Pulmonary artery endothelial cell (primary cell): ENCODE data around the gene IPCEF1. TPM values are rescaled to one million over a fixed set of nuclear protein-coding genes. Genes with fewer than 3 reads are reported as not detected.
"Not testable (repeated sequence)": the region's sequence is repeated elsewhere in the genome, so short reads cannot be mapped to it uniquely, and the experiment has no call there.

Experiments used
- DNase-seq: peaks from one replicate; pipeline ENCODE4 v3.0.0-alpha.2; 2011; ENCODE audit warnings: low read depth, low spot score
- total RNA-seq: library from RNA; depleted of rRNA; stranded (reverse); fragments of >200 nt; gene quantifications from 2 replicates; pipeline ENCODE4 v1.2.3, GENCODE V29; 2014

The IPCEF1 gene
- total RNA-seq, 1 donor from 2014 or later = under 0.01 TPM

DNA sequence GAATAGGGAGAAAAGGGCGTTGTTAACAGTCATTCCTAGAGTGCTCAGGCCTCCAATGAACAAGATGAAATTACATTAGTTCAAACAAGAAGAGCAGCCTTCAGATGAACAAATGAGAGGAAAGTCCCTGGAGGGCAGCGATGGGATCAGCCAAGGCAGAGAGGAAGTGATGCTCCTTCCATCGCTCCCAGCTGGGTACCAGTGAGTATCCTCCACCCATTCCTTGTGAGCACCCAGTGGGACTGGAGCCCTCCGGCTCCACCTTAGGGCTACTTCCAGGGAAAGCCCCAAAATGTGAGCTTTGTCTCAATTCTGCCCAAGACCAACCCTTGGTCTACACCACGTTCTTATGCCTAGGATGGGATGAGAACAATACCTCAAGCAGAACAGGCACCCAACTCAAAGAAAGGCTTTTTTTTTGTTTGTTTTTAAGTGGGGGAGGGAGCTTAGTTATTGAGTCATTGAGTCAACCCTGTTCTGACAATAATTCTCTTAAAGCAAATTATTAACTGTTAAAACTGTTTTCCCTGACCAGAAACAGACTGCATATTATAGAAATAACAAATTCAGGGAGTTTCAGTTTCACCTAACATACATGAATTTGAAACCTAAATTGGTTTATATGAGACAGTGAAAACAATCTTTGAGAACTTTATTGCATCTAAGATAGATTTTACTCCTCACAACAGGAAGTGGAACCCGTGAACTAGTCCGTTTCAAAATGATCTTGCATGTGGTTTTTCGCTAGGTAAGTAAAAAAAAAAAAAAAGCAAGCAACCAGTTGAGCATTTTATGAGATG lies 106.9 kb downstream of the IPCEF1 start:
- no peak for DNase-seq

DNA sequence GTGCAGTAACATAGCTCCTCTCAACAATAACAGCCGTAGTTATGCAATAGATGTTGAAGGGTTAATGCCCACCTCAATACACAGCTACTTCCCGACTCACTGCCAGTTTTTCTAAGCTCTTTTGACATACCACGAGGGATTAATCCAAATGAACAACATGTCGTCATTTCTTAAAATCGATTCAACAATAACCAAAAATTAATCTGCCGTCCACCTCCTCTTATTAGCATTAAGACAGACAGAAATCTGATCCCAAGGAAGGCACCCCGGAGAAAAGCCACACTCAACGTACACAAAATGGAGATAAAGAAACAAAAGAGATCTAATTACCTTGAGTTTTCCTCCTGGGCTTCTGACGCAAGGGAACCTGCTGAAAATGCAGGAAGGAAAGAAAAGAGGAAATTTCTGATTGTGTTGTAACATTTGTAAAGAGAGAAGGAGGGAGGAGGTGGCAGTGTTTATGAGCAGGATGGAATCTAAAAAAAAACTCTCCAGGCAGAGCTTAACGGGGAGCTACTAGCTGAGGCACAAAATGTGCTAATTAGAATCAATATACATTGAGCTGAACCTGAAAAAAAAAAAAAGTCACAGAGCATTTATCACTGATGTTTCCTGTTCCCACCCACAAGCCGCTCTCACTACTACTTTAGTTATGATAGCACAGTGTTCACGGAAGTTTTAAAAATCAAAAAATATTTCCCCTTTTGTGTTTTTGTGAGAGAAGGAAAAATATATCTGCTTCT lies 109.3 kb downstream of the IPCEF1 start:
- DNase-seq = no peak

DNA sequence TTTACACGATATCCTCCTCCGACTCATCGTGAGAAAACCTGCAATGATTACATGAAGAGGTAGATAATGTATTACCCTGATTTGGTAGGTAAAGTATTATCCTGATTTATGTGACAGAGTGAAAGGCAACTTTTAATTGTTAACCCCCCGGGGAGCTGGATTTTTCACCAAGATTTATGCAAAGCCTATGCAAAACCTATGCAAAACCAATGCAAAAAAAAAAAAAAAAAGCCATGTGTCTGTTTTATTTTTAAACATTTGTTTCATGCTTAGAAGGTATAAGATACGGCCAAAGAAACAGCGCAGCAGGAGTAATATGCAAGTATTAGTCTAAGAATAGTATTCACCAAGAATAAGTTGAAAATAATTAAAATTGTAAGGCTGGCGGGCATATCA lies 109.9 kb downstream of the IPCEF1 start:
- no peak for DNase-seq

DNA sequence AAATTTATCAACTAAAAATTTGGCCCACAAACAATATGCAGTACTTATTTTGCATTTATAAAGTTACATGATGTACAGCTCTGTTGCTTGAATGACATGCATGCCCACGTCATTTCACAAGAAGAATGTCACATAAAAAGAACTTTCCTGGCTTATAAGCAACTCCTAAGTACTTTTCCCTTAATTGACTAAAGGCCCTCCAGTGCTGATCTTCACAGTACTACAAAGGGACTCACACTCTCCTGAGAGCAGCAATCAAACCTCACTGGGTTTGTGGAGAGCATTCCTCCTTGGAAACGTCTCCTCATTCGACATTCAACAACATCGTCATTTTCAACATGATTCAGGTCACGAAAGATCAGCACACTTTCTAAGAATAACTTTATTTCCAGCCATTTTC lies 111.1 kb downstream of the IPCEF1 start:
- no peak for DNase-seq

DNA sequence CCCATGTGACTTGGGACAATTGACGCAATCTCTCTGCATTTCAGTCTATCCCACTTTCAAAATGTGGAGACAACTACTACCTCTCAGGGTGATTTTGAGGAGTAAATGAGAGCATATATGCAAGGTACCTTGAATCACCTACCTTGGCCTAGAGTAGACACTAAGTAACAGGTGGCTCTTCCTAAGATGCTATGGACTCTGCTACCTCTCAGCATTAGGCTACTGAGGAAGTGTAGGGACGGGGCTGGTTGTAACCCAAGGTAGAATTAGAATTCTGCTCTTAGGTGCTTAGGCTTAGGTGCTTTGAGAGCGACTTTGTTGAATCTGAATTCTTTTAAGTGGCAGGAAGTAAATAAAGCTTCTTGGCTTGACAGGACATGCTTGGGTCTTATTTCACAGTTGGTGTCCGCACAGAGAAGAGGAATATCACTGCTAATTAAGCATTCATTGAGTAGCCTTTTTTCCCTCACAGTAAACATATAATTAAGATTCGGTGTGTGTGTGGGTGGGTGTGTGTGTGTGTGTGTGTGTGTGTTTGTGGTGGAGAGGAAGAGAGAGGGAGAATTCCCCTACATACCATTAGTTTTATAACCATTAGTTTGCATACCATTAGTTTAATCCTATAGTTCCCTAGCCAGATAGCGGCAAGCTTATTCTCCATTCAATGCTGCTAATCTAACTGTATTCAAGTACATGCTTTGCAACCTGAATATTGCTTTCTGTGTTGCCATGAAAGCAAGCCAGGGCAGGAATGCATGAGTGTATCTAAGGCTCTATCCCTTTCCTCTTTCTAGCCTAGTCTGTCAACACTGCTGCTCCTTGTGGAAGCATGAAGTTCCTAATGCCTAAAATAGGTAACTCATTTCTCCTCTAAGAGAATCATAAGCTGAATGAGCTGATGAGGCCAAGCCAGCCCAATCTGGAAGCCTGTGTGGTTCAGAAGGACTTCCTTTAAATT lies 112.5 kb downstream of the IPCEF1 start:
- no peak for DNase-seq

- DNase-seq = no peak
These were observed 113.8 kb downstream of the IPCEF1 start for GRCh38 chr6:154242617-154243357.

GRCh38 chr6:154241581-154241980 lies 115.0 kb downstream of the IPCEF1 start:
- DNase-seq = no peak

GRCh38 chr6:154241061-154241460 lies 115.5 kb downstream of the IPCEF1 start:
- not testable (repeated sequence) for DNase-seq

DNA sequence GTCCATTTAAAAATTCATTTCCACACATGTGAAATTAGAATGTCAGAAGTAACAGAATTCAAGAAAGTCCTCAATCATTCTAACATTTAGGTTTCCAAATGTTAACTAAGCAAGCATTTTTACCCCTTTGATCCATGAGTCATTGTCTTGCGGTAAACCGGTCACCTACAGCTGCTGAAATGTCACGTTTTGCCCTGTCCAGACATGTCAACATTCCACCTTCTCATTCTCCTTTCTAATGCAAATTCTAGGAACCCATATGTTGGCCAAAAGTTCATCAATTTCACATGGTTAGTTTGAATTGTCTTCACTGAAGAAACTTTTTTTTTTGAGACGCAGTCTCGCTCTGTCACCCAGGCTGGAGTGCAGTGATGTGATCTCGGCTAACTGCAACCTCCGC lies 117.2 kb downstream of the IPCEF1 start:
- no peak for DNase-seq

GRCh38 chr6:154238831-154239230 lies 117.8 kb downstream of the IPCEF1 start:
- DNase-seq = no peak

DNA sequence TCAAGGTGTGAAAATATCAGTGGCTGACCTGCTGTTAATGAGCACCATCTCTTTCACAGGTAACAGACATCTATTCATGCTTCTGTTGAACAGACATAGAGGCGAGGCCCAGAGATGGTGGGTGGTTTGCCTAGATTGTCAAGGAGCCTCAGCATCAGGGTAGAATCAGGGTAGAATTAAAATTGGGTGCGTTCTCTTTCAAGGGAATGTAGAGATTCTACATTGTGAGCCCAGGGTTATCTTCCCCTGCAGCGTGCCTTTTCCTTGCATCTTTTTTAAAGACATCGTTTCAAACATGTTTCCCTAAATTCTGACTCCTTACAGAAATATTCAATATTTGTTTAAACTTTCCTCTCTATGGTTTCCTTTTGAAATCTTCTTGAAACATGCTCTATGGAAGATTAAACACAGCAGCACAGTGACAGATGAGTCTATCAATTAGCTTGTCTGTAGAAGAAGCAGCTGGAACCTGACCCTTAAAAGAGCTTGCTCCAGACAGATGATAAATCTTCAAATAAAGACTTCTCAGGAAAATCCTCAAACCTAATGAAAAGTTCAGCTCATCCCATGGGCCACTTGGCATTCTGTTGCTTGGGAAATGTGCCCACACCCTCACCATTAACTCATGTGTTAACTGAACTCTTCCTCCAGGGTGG lies 119.8 kb downstream of the IPCEF1 start:
- DNase-seq = no peak

GRCh38 chr6:154234019-154234772 lies 122.4 kb downstream of the IPCEF1 start:
- no peak for DNase-seq

- no peak for DNase-seq
These were observed 123.2 kb downstream of the IPCEF1 start for GRCh38 chr6:154233383-154233782.

DNA sequence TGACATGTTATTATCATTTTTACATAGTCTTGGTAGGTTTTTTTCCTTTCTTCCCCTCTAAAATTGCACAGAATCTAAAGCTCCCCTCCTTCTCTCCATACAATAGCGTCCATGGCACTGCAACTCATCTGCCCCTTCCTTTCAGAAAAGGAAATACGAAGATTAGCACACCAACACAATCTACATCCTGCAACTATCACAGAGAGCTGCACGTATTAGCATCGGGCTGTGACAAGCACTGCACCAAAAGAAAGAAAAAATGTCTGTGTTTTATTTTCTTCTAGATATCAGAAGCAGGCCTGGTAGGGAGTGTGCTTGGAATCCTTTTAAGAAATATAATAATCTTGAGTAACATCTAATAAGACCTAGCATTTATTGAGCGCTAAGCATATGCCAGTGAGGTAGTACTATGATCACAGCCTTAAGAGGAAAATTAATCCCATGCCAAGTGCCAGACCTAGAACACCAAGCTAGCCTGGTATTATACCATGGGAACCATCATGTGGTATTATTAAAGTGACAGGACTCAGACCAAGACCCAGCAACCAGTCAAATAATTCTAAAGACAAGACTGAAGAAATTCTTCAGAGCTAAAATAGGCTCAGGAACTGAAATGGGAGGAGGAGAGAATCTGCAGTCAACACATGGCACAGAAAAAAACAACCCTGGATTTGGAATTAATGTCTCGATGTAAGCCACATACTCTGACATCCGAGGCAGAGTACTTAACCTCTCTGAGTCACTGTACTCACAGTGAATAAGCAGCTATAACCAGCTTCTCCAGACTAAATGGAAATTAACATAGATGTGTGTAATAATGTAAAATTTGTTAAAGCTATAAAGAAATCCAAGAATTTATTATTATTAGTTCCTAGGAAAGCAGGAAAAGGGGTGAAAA lies 124.3 kb downstream of the IPCEF1 start:
- no peak for DNase-seq

DNA sequence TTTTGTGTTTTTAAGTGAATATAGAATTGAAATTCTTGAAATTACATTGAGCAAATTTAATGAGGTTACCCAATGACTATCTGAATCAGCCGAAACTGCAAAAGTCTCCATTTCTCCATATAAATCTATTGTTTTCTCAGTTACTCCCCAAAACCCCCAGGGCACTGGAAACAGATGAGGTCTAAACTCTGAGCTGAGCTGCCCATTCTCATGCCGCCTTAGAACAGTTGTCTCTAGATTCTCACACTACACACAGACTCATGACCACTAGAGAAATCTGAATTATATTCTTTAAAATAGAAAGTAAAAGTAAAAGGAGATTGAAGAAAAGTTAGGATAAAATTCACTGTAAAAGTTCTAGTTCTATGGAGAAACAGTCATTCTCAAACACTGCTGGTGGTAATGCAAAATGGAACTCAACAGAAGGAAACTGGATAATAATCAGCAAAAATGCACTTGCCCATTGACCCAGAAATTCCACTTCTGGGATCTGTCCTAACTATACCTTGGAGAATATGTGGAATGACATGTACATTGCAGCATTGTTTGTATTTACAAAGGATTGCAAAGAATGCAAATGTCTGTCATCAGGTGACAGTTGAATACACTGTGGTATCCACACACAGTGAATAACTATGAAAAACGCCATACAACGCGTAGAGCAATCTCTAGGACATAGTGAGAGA lies 125.5 kb downstream of the IPCEF1 start:
- no peak for DNase-seq

GRCh38 chr6:154230393-154230792 lies 126.2 kb downstream of the IPCEF1 start:
- no peak for DNase-seq

- DNase-seq = no peak
These were observed 126.8 kb downstream of the IPCEF1 start for GRCh38 chr6:154229786-154230185.

DNA sequence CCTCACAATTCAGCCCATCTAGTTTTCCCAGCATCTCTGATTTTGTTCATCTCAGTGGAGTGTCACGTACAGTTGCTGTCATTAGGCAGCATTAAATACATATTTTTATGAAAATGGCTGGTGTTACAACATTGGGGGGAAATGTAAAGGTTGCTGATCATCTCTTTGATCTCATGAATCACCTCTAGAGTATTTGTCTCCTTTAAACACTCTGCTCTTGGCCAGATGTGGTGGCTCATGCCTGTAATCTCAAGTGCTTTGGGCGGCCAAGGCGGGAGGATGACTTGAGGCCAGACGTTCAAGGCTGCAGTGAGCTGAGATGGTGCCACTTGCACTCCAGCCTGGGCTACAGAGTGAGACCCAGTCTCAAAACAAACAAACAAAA lies 128.1 kb downstream of the IPCEF1 start:
- DNase-seq = no peak
